Keratinocyte (primary cell): Measurements from ENCODE around the gene UNC5A. TPM values are rescaled to one million over a fixed set of nuclear protein-coding genes. Genes with fewer than 3 reads are reported as not detected.

Source experiments
- DNase-seq: peaks from one replicate; pipeline ENCODE4 v3.0.0-alpha.2; 2011; ENCODE audit warnings: low read depth, missing footprints, low spot score
- FAIRE-seq: peaks from 2 replicates; lab custom pipeline; 2011; peaks lifted over from hg19 to GRCh38; lab: Jason Lieb, UNC
- H2AFZ ChIP-seq: 2 replicates; pipeline ENCODE4 v1.6.0; 2012; ENCODE audit warnings: low read length, control low read depth, inconsistent platforms; ENCODE audit not compliant: control insufficient read depth
- H3K27ac ChIP-seq: 2 replicates; pipeline ENCODE4 v1.5.1; 2011; ENCODE audit warnings: low read length; ENCODE audit not compliant: control insufficient read depth, insufficient read depth
- H3K27me3 ChIP-seq: 3 replicates; pipeline ENCODE4 v1.6.0; 2011; ENCODE audit warnings: low read length; ENCODE audit not compliant: control insufficient read depth, insufficient read depth; ENCODE audit errors: extremely low read depth
- H3K36me3 ChIP-seq, 2 experiments: 2 replicates in 1 of 2; 3 replicates in 1 of 2; pipeline ENCODE4 v1.5.1; 2011; ENCODE audit warnings: low read length in 2 of 2, mild to moderate bottlenecking in 1 of 2; ENCODE audit not compliant: control insufficient read depth in 2 of 2, insufficient read depth in 2 of 2; ENCODE audit errors: extremely low read depth in 1 of 2
- H3K4me1 ChIP-seq: 3 replicates; pipeline ENCODE4 v1.5.1; 2011; ENCODE audit warnings: low read length; ENCODE audit not compliant: control insufficient read depth, insufficient read depth; ENCODE audit errors: extremely low read depth
- H3K4me2 ChIP-seq: 3 replicates; pipeline ENCODE4 v1.6.0; 2011; ENCODE audit warnings: low read depth, low read length; ENCODE audit not compliant: control insufficient read depth, insufficient read depth; ENCODE audit errors: extremely low read depth
- H3K4me3 ChIP-seq, 3 experiments: fragments of 200-600 bp in 1 of 3; sonication (generic) in 1 of 3; 2 replicates in 2 of 3; 3 replicates in 1 of 3; pipeline ENCODE4 v1.5.1; 2011 to 2016; ENCODE audit warnings: low read length in 3 of 3, mild to moderate bottlenecking in 3 of 3, control low read depth in 2 of 3, inconsistent platforms in 1 of 3, low read depth in 1 of 3, mixed read lengths in 1 of 3, mixed run types in 1 of 3, moderate library complexity in 1 of 3; ENCODE audit not compliant: control insufficient read depth in 2 of 3, insufficient read depth in 2 of 3; ENCODE audit errors: extremely low read depth in 1 of 3
- H3K79me2 ChIP-seq: 2 replicates; pipeline ENCODE4 v1.6.0; 2012; ENCODE audit warnings: low read length; ENCODE audit not compliant: control insufficient read depth, insufficient read depth
- H3K9ac ChIP-seq: 3 replicates; pipeline ENCODE4 v1.6.0; 2011; ENCODE audit warnings: low read length; ENCODE audit not compliant: control insufficient read depth, insufficient read depth; ENCODE audit errors: extremely low read depth
- H3K9me1 ChIP-seq: 3 replicates; pipeline ENCODE4 v1.6.0; 2011; ENCODE audit warnings: low read length; ENCODE audit not compliant: control insufficient read depth, insufficient read depth; ENCODE audit errors: extremely low read depth
- H3K9me3 ChIP-seq: 2 replicates; pipeline ENCODE4 v1.5.1; 2012; ENCODE audit warnings: low read depth, low read length; ENCODE audit not compliant: control insufficient read depth
- H4K20me1 ChIP-seq: 3 replicates; pipeline ENCODE4 v1.6.0; 2011; ENCODE audit warnings: low read length; ENCODE audit not compliant: control insufficient read depth, insufficient read depth; ENCODE audit errors: extremely low read depth
- CTCF ChIP-seq, 3 experiments: IDR thresholded peaks in 1 of 3; conservative IDR thresholded peaks in 1 of 3; optimal IDR thresholded peaks in 1 of 3; 2 replicates in 2 of 3; 3 replicates in 1 of 3; pipeline versions ENCODE3 to v1.5.1; 2011; ENCODE audit warnings: low read length in 3 of 3, mild to moderate bottlenecking in 3 of 3, moderate library complexity in 2 of 3, control low read depth in 1 of 3, inconsistent platforms in 1 of 3; ENCODE audit not compliant: insufficient read depth in 2 of 3; ENCODE audit errors: extremely low read depth in 1 of 3
- EZH2 ChIP-seq: IDR thresholded peaks from one replicate; pipeline ENCODE4 v1.6.1; 2012; ENCODE audit warnings: inconsistent platforms, mild to moderate bottlenecking, low read length, moderate library complexity
- dilution Hi-C: fragments of 300-500 bp; cut with MboI; formaldehyde crosslinking; loops from one replicate; pipeline ENCODE4 v1.7.0; 2020; ENCODE audit warnings: low sequenced_read_pairs; ENCODE audit not compliant: extremely low pct_ligation_motif_present
- polyA plus RNA-seq, 5 experiments: library from polyadenylated mRNA; depleted of rRNA in 3 of 5; stranded (reverse) in 3 of 5; stranded (forward) in 1 of 5; unstranded in 1 of 5; fragments of >200 nt; gene quantifications; 1 replicate in 1 of 5; 2 replicates in 3 of 5; 3 replicates in 1 of 5; pipeline versions ENCODE4 v1.2.1 to v1.2.3, GENCODE V29; 2011 to 2012; ENCODE audit warnings: missing spikeins in 2 of 5, low read depth in 1 of 5, low replicate concordance in 1 of 5

Gene UNC5A
- polyA plus RNA-seq, 1 donor (not counting 4 experiments of a cell fraction or from before 2014, with no cell fraction given), result not detected

GRCh38 chr5:176894298-176894697, 83.9 kb downstream of the UNC5A start:
- no peaks in the 10 kb centered on the region for H3K9me1 ChIP-seq
- TF ChIP-seq EZH2 (no peak), CTCF (optimal IDR thresholded peaks at IDR 0.05 in 1 of 3, IDR thresholded peaks at IDR 0.05 in 1 of 3, conservative IDR thresholded peaks at IDR 0.05 in 1 of 3; ENCODE audit: extremely low read depth in 1 of 3, insufficient read depth in 2 of 3, low read length in 3 of 3) (no peak)
- H2AFZ ChIP-seq, result no peak overlapping the region
- no peaks in the 10 kb centered on the region for H3K4me1 ChIP-seq
- no peak for FAIRE-seq
- no peak overlapping the region for H3K9ac ChIP-seq
- DNase-seq, result no peak
- no peaks in the 10 kb centered on the region for H3K9me3 ChIP-seq
- H3K4me2 ChIP-seq, result no peak overlapping the region
- dilution Hi-C loops, result no loop called here
- no peak overlapping the region for H3K27ac ChIP-seq
- H3K79me2 ChIP-seq, result no peaks in the 10 kb centered on the region
- peaks cover 10% of the 10 kb centered on the region for H3K27me3 ChIP-seq
- H3K36me3 ChIP-seq, result no peaks in the 10 kb centered on the region
- no peak overlapping the region for H3K4me3 ChIP-seq
- H4K20me1 ChIP-seq, result no peaks in the 10 kb centered on the region

DNA sequence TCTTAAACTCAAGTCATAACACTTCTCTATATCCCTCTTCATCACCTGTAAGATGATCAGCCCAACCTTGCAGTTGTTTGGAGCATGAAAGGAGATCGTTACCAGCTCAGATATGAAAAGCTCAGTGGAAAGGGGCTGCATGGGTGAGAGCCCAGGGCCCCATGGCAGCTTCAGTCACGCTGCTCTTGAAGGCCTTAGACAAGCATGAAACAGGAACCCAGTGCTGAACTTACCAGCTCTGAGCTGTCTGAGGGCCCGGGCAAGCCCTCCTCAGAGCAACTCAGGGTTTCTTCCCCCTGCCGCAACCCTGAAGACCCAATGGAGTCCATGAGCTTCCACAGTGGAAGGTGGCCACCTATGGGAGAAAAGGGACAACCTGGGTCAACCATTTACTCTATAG, 85.5 kb downstream of the UNC5A start:
- H4K20me1 ChIP-seq, result no peaks in the 10 kb centered on the region
- H3K9ac ChIP-seq, result no peak overlapping the region
- no peak overlapping the region for H3K4me3 ChIP-seq
- no peak for DNase-seq
- H3K36me3 ChIP-seq, result no peaks in the 10 kb centered on the region
- H3K79me2 ChIP-seq, result no peaks in the 10 kb centered on the region
- H3K9me3 ChIP-seq, result no peaks in the 10 kb centered on the region
- H3K27ac ChIP-seq, result no peak overlapping the region
- no peak for TF ChIP-seq CTCF (optimal IDR thresholded peaks at IDR 0.05 in 1 of 3, IDR thresholded peaks at IDR 0.05 in 1 of 3, conservative IDR thresholded peaks at IDR 0.05 in 1 of 3; ENCODE audit: extremely low read depth in 1 of 3, insufficient read depth in 2 of 3, low read length in 3 of 3)
- no peak for TF ChIP-seq EZH2
- H3K9me1 ChIP-seq, result no peaks in the 10 kb centered on the region
- no peak overlapping the region for H2AFZ ChIP-seq
- no peak overlapping the region for H3K4me2 ChIP-seq
- dilution Hi-C loops, result no loop called here
- no peak for FAIRE-seq
- H3K27me3 ChIP-seq, result peaks cover 7% of the 10 kb centered on the region
- no peaks in the 10 kb centered on the region for H3K4me1 ChIP-seq
